GM19193 (cell line): ENCODE measurements around the gene CYB561D1.

Experiments
- POLR2A ChIP-seq: IDR thresholded peaks from 4 replicates; pipeline ENCODE4 v1.6.1; 2011; ENCODE audit not compliant: insufficient read depth, insufficient read length; ENCODE audit errors: extremely low read depth

CYB561D1 gene

GRCh38 chr1:109530457-109531087 is 36.7 kb downstream of the CYB561D1 start:
- TF ChIP-seq POLR2A = no peak

GRCh38 chr1:109531380-109531779 is 37.5 kb downstream of the CYB561D1 start:
- TF ChIP-seq POLR2A = no peak

GRCh38 chr1:109531826-109532364 is 38.0 kb downstream of the CYB561D1 start:
- TF ChIP-seq POLR2A = no peak

- no peak for TF ChIP-seq POLR2A
These were observed 38.7 kb downstream of the CYB561D1 start for GRCh38 chr1:109532365-109533136.

DNA sequence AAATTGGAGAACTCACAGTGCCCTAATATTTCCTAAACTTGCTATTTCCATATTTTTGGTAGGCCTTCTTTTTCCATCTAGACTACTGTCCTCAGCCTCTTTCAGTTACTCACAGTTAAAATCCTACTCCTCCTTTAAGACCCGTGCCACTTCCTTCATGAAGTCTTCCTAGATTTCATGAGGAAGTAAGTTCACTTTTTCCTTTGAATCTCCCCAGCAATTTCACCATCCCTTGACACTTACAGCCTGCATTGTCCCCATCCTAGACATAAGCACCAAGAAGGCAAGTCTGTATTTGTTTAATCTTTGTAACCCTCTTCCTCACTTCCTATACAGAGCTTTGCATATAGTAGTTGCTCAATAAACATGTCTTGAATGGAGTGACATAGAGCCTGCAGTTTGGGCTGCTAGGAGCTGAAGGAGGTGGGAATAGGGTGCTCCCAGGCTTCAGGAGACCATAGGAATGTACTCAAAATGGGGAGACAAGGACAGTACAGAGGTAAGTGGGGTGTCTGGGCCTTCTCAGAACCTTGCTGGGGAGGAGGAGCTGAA is 40.5 kb downstream of the CYB561D1 start:
- no peak for TF ChIP-seq POLR2A

GRCh38 chr1:109535481-109535880 is 41.6 kb downstream of the CYB561D1 start:
- TF ChIP-seq POLR2A = no peak

GRCh38 chr1:109535971-109536491 is 42.1 kb downstream of the CYB561D1 start:
- TF ChIP-seq POLR2A = no peak

DNA sequence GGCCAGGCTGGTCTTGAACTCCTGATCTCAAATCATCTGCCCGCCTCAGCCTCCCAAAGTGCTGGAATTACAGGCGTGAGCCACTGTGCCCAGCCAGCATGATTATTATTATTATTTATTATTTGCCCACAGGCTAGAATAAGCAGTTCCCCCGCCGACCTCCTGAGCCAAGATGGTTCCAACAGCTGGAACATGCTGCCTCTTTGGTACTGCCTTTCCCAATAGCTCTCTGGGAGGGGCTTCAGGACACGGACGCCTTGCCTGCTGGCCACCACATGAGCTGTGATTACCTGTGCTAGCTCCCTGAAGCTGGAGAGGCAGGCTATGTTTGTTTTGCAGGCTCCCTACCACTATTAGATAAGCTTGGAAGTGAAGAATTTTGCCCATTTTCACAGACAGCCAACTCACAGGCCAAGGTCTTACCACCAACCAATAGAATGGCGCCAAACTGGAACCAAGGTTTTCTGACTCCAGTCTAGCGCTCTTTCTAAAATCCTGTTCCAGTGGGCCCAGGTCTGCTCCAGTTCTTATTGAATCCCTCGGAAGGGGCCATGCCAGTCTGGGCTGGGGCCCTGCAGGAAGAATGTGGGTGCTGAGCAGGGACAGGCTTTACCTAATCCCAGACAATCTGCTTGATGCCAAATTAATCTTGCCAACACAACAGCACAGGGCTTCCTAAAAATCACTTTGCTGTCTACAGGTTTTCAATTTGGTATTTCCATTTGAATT is 43.7 kb downstream of the CYB561D1 start:
- no peak for TF ChIP-seq POLR2A

DNA sequence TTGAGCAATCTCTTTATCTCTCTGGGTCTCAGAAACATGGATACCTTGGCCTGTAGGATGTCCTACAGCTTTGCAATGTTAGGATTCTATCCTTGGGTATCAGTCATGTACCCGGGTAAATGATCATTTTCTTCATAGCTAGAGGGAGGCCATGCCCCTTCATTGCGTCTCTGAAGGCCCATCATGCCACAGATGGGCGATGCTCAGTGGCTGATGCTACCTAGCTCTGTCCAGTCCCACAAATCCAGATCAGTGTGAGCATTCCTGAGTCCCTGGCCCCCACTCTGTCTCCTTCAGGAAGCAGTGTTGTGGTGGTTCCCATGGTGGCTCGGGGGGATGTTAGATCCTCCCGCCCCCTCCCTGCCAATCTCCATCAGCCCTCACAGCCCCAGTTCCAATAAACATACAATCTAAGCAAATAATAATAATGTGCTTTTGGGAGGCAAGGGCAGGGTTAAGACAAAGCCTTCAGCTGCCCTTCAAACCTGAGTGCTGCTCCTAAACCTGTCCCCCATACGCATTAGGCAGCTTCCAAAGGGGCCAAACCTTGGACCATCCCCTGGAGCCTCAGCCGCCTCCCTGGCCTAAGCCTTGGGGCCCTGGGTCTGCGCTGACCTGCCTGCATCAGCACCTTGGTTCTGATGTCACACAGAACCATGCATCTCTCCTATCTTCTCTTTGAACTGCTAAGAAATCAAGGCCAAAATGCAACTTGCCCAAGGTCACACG is 45.1 kb downstream of the CYB561D1 start:
- TF ChIP-seq POLR2A = no peak

- TF ChIP-seq POLR2A = no peak
These were observed 45.8 kb downstream of the CYB561D1 start, which contains the start of gene GPR61 for GRCh38 chr1:109539676-109540075. GPR61 (plus strand) TSS chr1:109539872; CDS start chr1:109543023, 3,151 bp downstream.

GRCh38 chr1:109541102-109541501 is 47.2 kb downstream of the CYB561D1 start:
- TF ChIP-seq POLR2A = no peak

GRCh38 chr1:109542657-109543056 is 48.8 kb downstream of the CYB561D1 start:
- no peak for TF ChIP-seq POLR2A

GRCh38 chr1:109543283-109543987 is 49.5 kb downstream of the CYB561D1 start:
- TF ChIP-seq POLR2A = no peak
